Neuronal stem cell (in vitro differentiated cells): ENCODE data around the gene TTC33.

Experiments
- DNase-seq: peaks from one replicate; pipeline ENCODE4 v3.0.0-alpha.2; 2013; ENCODE audit warnings: low spot score
- H2AFZ ChIP-seq: one replicate; pipeline ENCODE4 v1.6.1; 2013; ENCODE audit warnings: mild to moderate bottlenecking, low read length, inconsistent platforms
- H2AK5ac ChIP-seq: 2 replicates; pipeline ENCODE4 v1.6.1; 2013; ENCODE audit warnings: low read depth, mild to moderate bottlenecking, inconsistent platforms, low read length, moderate library complexity, mixed read lengths
- H2BK120ac ChIP-seq: 2 replicates; pipeline ENCODE4 v1.6.1; 2013; ENCODE audit warnings: low read depth, mild to moderate bottlenecking, inconsistent platforms, low read length, moderate library complexity, mixed read lengths
- H2BK12ac ChIP-seq: one replicate; pipeline ENCODE4 v1.6.1; 2013; ENCODE audit warnings: low read length, inconsistent platforms
- H2BK15ac ChIP-seq: 2 replicates; pipeline ENCODE4 v1.6.1; 2013; ENCODE audit warnings: mild to moderate bottlenecking, low read length, inconsistent platforms, mixed read lengths
- H2BK5ac ChIP-seq: one replicate; pipeline ENCODE4 v1.6.1; 2013; ENCODE audit warnings: inconsistent platforms, mild to moderate bottlenecking, low read length, moderate library complexity
- H3K14ac ChIP-seq: one replicate; pipeline ENCODE4 v1.6.1; 2013; ENCODE audit warnings: low read length, inconsistent platforms
- H3K18ac ChIP-seq: 2 replicates; pipeline ENCODE4 v1.6.1; 2013; ENCODE audit warnings: low read length, inconsistent platforms
- H3K23ac ChIP-seq: 2 replicates; pipeline ENCODE4 v1.6.1; 2013; ENCODE audit warnings: low read depth, mild to moderate bottlenecking, mixed read lengths, low read length, inconsistent platforms; ENCODE audit not compliant: poor library complexity
- H3K27ac ChIP-seq: replicated peaks from 3 replicates; pipeline ENCODE4 v1.5.1; 2013; ENCODE audit warnings: low read length, inconsistent platforms
- H3K27me3 ChIP-seq, 3 experiments: 2 replicates each; pipeline ENCODE4 v1.6.1; 2013; ENCODE audit warnings: low read length in 3 of 3, mild to moderate bottlenecking in 2 of 3, inconsistent platforms in 1 of 3, low read depth in 1 of 3, mixed read lengths in 1 of 3, moderate library complexity in 1 of 3; ENCODE audit not compliant: control insufficient read depth in 3 of 3, insufficient read depth in 3 of 3
- H3K36me3 ChIP-seq, 2 donors: replicated peaks in 1 of 2; 2 replicates each; pipeline ENCODE4 v1.6.1; 2013; ENCODE audit warnings: low read length in 2 of 2; ENCODE audit not compliant: control insufficient read depth in 2 of 2, insufficient read depth in 2 of 2
- H3K4ac ChIP-seq: 2 replicates; pipeline ENCODE4 v1.6.1; 2013; ENCODE audit warnings: inconsistent platforms, mild to moderate bottlenecking, low read length, moderate library complexity
- H3K4me1 ChIP-seq, 2 donors: 1 replicate in 1 of 2; 2 replicates in 1 of 2; pipeline ENCODE4 v1.6.1; 2013; ENCODE audit warnings: low read length in 2 of 2, low read depth in 1 of 2; ENCODE audit not compliant: control insufficient read depth in 2 of 2, insufficient read depth in 1 of 2
- H3K4me2 ChIP-seq: one replicate; pipeline ENCODE4 v1.6.1; 2013; ENCODE audit warnings: mild to moderate bottlenecking, low read length, inconsistent platforms; ENCODE audit not compliant: insufficient read depth, poor library complexity, severe bottlenecking
- H3K4me3 ChIP-seq, 2 donors: 2 replicates each; pipeline ENCODE4 v1.5.1; 2013; ENCODE audit warnings: low read length in 2 of 2, mild to moderate bottlenecking in 2 of 2, inconsistent platforms in 1 of 2, moderate library complexity in 1 of 2
- H3K79me1 ChIP-seq: one replicate; pipeline ENCODE4 v1.6.1; 2013; ENCODE audit warnings: low read depth, mild to moderate bottlenecking, inconsistent platforms, low read length, moderate library complexity
- H3K9ac ChIP-seq: one replicate; pipeline ENCODE4 v1.6.1; 2013; ENCODE audit warnings: mild to moderate bottlenecking, low read depth, low read length, inconsistent platforms; ENCODE audit not compliant: poor library complexity
- H3K9me3 ChIP-seq, 2 donors: replicated peaks in 1 of 2; 2 replicates each; pipeline versions ENCODE3 to v1.6.1; 2013; ENCODE audit warnings: low read length in 2 of 2, mild to moderate bottlenecking in 2 of 2, inconsistent platforms in 1 of 2, low read depth in 1 of 2, mixed read lengths in 1 of 2, moderate library complexity in 1 of 2; ENCODE audit not compliant: control insufficient read depth in 2 of 2, insufficient read depth in 1 of 2
- H4K8ac ChIP-seq: one replicate; pipeline ENCODE4 v1.6.1; 2013; ENCODE audit warnings: low read depth, mild to moderate bottlenecking, inconsistent platforms, low read length, moderate library complexity
- H4K91ac ChIP-seq: one replicate; pipeline ENCODE4 v1.6.1; 2013; ENCODE audit warnings: low read length, low read depth, mild to moderate bottlenecking, inconsistent platforms; ENCODE audit not compliant: poor library complexity
- WGBS, 2 donors: extraction: QIAGEN DNeasy Blood & Tissue Kit; methylation state at CpG; one replicate each; pipeline ENCODE4 v1.1.7; 2013; ENCODE audit warnings: missing lambda C conversion rate in 2 of 2, mixed read lengths in 1 of 2; ENCODE audit not compliant: insufficient read length in 2 of 2, insufficient replicate concordance in 1 of 2; ENCODE audit errors: extremely low coverage in 2 of 2; 5-methylcytosine and 5-hydroxymethylcytosine counted together

TTC33 gene

DNA sequence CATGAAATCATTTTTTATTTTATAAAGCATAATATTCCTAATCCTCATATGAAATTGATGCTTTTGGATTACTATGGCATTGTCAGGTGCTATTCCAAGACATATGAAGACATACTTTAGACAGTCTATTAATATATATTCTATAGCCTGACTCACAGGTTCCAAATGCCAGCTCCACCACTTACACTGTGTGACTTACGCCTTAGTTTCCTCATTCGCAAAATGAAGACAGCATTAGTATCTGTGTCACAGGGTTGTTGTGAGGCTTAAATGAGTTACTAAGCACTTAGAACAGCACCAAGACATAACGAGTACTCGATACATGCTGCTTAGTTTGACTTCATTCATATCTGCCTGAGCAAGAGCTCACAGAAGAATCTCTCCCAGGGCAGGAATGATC is 208.2 kb downstream of the TTC33 start:
- Histone ChIP-seq H2BK15ac (no peak overlapping the region), H4K8ac (no peak overlapping the region), H3K23ac (no peak overlapping the region), H4K91ac (no peak overlapping the region), H3K9me3 (no peaks in the 10 kb centered on the region), H3K9ac (no peak overlapping the region), H3K4me2 (no peak overlapping the region), H3K14ac (no peak overlapping the region), H2BK120ac (no peak overlapping the region), H3K27ac (no peak overlapping the region), H3K4ac (no peak overlapping the region), H3K36me3 (peaks cover 0 to 2% of the 10 kb centered on the region in 2 donors), H3K18ac (no peak overlapping the region), H2AK5ac (no peak overlapping the region), H2AFZ (no peak overlapping the region), H3K4me1 (no peaks in the 10 kb centered on the region), H2BK12ac (no peak overlapping the region), H3K4me3 (no peak overlapping the region), H3K27me3 (no peaks in the 10 kb centered on the region), H2BK5ac (no peak overlapping the region), H3K79me1 (no peaks in the 10 kb centered on the region)
- no peak for DNase-seq
- no CpG with 5 or more reads among the region's 4 CpGs for WGBS, 2 donors

- Histone ChIP-seq H2BK5ac (no peak overlapping the region), H3K9ac (no peak overlapping the region), H3K27ac (no peak overlapping the region), H2AK5ac (no peak overlapping the region), H3K23ac (no peak overlapping the region), H2BK12ac (no peak overlapping the region), H4K91ac (no peak overlapping the region), H3K27me3 (no peaks in the 10 kb centered on the region), H3K79me1 (no peaks in the 10 kb centered on the region), H4K8ac (no peak overlapping the region), H3K4me3 (no peak overlapping the region), H3K4me1 (no peaks in the 10 kb centered on the region), H2AFZ (no peak overlapping the region), H3K4ac (no peak overlapping the region), H2BK15ac (no peak overlapping the region), H3K9me3 (no peaks in the 10 kb centered on the region), H3K14ac (no peak overlapping the region), H3K36me3 (no peaks in the 10 kb centered on the region), H3K4me2 (no peak overlapping the region), H2BK120ac (no peak overlapping the region), H3K18ac (no peak overlapping the region)
- no peak for DNase-seq
Measured at GRCh38 chr5:40540301-40540700, 215.5 kb downstream of the TTC33 start.

DNA sequence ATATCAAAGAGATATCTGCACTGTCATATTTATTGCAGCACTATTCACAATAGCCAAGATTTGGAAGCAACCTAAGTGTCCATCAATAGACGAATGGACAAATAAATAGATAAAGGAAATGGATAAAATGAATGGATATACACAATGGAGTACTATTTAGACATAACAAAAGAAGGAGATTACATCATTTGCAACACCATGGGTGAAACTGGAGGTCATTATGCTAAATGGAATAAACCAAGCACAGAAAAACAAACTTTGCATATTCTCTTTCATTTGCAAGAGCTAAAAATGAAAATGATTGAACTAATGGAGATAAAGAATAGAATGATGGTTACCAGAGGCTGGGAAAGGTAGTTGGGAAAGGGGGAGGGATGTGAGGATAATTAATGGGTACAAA is 231.1 kb downstream of the TTC33 start:
- no peak overlapping the region for H2AK5ac ChIP-seq
- no peaks in the 10 kb centered on the region for H3K36me3 ChIP-seq
- H2BK12ac ChIP-seq, result no peak overlapping the region
- H3K9me3 ChIP-seq, result no peaks in the 10 kb centered on the region
- no peaks in the 10 kb centered on the region for H3K79me1 ChIP-seq
- WGBS, 2 donors, result no CpG with 5 or more reads among the region's 1 CpG
- no peak overlapping the region for H3K18ac ChIP-seq
- H2BK15ac ChIP-seq, result no peak overlapping the region
- no peak overlapping the region for H3K23ac ChIP-seq
- no peak overlapping the region for H4K8ac ChIP-seq
- H3K14ac ChIP-seq, result no peak overlapping the region
- DNase-seq, result no peak
- H2AFZ ChIP-seq, result no peak overlapping the region
- H3K4me2 ChIP-seq, result no peak overlapping the region
- H4K91ac ChIP-seq, result no peak overlapping the region
- H3K4me3 ChIP-seq, result no peak overlapping the region
- no peak overlapping the region for H3K4ac ChIP-seq
- no peaks in the 10 kb centered on the region for H3K27me3 ChIP-seq
- no peak overlapping the region for H3K27ac ChIP-seq
- H3K9ac ChIP-seq, result no peak overlapping the region
- no peaks in the 10 kb centered on the region for H3K4me1 ChIP-seq
- H2BK5ac ChIP-seq, result no peak overlapping the region
- no peak overlapping the region for H2BK120ac ChIP-seq

GRCh38 chr5:40521925-40522324 is 233.8 kb downstream of the TTC33 start:
- Histone ChIP-seq H3K4me3 (no peak overlapping the region), H3K4me2 (no peak overlapping the region), H4K8ac (no peak overlapping the region), H3K4me1 (no peaks in the 10 kb centered on the region), H3K9ac (no peak overlapping the region), H4K91ac (no peak overlapping the region), H2BK120ac (no peak overlapping the region), H3K14ac (no peak overlapping the region), H3K18ac (no peak overlapping the region), H3K36me3 (no peaks in the 10 kb centered on the region), H2BK5ac (no peak overlapping the region), H3K27me3 (no peaks in the 10 kb centered on the region), H3K9me3 (no peaks in the 10 kb centered on the region), H2AFZ (no peak overlapping the region), H2BK15ac (no peak overlapping the region), H3K4ac (no peak overlapping the region), H3K23ac (no peak overlapping the region), H2BK12ac (no peak overlapping the region), H2AK5ac (no peak overlapping the region), H3K27ac (no peak overlapping the region), H3K79me1 (no peaks in the 10 kb centered on the region)
- no peak for DNase-seq
